GM12892 (cell line): ENCODE data around the gene CASP9.
"Not testable (repeated sequence)": the region's sequence is repeated elsewhere in the genome, so short reads cannot be mapped to it uniquely, and the experiment has no call there.

Experiments
- DNase-seq: peaks from one replicate; pipeline ENCODE4 v3.0.0; 2011; ENCODE audit not compliant: insufficient read length
- FAIRE-seq: peaks from 2 replicates; lab custom pipeline; 2011; peaks lifted over from hg19 to GRCh38; lab: Jason Lieb, UNC
- POLR2A ChIP-seq: IDR thresholded peaks from 2 replicates; pipeline ENCODE4 v1.6.1; 2011; ENCODE audit warnings: low read depth, low read length, control low read depth
- POLR2AphosphoS5 ChIP-seq: IDR thresholded peaks from 2 replicates; pipeline ENCODE4 v1.6.1; 2011; ENCODE audit warnings: low read depth, low read length, control low read depth
- TAF1 ChIP-seq: IDR thresholded peaks from 2 replicates; pipeline ENCODE4 v1.6.1; 2011; ENCODE audit warnings: low read depth, mild to moderate bottlenecking, control low read depth, low read length, borderline replicate concordance

CASP9 gene

DNA sequence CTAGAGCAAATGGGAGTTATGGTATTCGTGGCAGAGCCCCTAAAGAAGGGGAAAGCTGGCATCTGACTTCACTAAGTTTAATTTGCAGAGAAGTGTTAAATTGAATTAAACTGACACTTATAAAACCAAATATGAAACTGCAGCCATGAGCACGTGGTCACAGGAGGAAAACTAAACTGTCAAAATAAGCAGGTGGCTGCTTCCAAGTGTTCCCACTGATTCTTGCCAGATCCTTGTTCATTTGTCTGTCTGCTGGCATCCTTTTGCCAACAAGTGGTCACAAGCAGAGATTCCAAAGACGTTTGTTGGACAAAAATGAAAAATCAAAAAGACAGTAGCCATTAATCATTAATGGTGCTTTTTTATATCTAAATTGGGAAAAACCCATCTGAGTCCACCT is 54.7 kb downstream of the CASP9 start:
- TF ChIP-seq POLR2AphosphoS5 (no peak), TAF1 (no peak), POLR2A (no peak)
- FAIRE-seq (peak; percentile 70), DNase-seq (no peak)

DNA sequence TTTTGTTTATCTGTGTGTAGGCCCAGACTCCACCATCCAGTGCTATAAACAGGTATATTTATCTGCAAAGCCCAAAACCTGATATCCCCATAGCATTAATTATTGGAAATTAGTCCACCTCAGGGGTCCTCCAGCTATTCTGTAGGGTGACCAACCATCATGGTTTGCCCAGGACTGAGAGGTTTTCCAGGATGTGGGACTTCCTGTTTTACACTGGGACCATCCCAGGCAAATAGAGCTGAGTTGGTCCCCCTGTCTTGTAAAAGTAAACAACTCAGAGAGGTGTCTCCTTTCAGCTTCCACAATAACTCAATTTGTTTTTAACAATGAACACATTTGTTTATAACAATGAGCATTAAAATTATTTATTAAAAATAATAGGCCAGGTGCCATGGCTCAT is 55.9 kb downstream of the CASP9 start:
- FAIRE-seq = no peak
- TF ChIP-seq TAF1 (no peak), POLR2A (no peak), POLR2AphosphoS5 (no peak)
- DNase-seq = no peak

DNA sequence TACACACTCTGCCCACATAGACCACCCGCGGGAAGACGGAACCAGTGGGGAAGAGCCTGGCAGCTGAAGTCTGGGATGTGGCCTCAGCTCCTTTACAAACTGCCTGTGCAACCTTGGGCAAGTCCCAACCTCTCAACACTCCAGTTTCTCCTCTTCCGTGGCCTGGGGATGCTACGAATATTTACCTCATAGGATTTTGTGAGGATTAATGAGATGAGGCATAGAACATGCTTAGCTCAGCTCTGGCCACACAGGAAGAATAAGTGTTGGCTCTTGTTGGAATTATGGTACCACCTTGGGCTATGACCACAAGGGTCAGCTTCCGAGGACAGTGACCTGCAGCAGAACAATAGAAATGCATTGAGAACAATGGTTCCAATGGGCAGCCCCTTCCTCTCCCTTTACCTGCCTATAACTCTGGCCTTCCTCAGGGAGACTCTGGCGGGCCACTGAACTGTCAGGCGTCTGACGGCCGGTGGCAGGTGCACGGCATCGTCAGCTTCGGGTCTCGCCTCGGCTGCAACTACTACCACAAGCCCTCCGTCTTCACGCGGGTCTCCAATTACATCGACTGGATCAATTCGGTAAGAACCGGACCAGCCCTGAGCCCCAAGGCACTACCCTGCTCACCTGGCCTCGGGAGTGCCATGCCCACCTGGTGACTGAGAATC is 56.9 kb downstream of the CASP9 start:
- FAIRE-seq = not testable (repeated sequence)

DNA sequence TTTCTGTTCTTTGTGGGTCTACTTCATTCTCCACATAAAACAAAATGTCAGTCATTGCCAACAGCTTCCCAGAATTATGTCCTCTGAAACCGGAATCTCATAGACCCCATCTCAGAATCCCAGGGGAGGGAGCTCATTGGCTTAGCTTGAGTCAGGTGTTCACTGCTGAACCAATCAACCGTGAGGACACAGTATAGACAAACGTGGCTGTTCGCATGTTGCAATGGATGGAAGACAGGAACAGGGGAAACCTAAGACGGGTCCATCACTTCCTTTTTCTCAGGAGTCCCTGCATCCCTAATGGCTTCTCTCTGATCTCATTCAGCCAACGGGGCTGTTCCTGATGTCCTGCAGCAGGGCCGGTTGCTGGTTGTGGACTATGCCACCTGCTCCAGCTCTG is 58.3 kb downstream of the CASP9 start:
- FAIRE-seq = no peak
- no peak for DNase-seq
- TF ChIP-seq POLR2A = no peak
- no peak for TF ChIP-seq POLR2AphosphoS5
- no peak for TF ChIP-seq TAF1

More for the DNA sequence above, 56.9 kb downstream of the CASP9 start:
- DNase-seq = not testable (repeated sequence)

DNA sequence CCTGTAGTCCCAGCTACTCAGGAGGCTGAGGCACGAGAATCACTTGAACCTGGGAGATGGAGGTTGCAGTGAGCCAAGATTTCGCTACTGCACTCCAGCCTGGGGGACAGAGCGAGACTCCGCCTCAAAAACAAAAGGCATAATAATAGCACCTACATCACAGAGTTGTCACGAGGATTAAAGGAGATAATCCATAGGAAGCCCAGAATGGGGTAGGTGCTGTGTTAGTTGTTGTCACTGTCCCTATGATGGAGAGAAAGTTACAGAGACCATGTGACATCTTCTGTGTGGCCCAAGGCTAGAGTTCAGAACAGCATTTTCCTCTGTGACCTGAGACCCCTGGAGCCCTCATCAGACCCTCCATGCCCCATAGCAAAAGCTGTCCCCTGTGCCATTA is 60.1 kb downstream of the CASP9 start:
- FAIRE-seq, DNase-seq: not testable (repeated sequence)

DNA sequence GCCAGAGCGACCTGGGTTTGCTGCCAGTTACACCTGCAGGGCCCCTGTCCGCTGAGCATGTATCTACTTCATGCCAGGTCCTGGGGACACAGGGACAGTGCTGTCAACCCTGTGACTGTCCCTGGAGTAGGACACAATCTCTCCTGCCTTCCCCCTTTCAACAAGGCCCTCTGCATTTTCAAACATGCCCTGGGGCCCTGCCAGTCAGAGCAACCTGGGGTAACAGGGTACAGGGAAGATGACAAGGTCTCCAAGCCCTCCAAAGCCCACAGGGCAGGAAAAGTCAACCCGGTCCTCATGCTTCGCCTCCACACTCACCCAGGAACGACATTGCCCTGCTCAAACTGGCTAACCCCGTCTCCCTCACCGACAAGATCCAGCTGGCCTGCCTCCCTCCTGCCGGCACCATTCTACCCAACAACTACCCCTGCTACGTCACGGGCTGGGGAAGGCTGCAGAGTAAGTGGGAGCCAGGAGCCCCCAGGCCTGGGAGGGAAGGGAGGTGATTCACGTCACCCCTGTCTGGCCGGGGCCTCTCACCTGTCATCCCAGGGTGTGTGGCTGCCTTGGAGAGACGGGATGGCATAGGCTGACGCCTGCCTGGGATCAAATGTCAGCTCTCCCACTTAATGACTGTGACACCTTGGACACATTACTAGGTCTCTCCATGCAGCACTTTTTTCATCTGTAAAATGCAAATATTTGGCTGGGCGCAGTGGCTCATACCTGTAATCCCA is 60.8 kb downstream of the CASP9 start:
- DNase-seq, FAIRE-seq: not testable (repeated sequence)

DNA sequence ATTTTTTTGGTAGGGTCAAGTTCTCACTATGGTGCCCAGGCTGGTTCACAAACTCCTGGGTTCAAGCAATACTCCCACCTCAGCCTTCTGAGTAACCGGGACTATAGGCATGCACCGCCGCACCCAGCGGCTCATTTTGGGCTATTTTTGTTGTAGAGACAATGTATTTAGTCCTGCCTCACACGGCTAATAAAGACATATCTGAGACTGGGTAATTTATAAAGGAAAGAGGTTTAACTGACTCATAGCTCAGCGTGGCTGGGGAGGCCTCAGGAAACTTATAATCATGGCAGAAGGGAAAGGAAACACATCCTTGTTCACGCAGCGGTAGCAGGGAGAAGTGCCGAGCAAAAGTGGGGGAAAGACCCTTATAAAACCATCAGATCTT is 63.3 kb downstream of the CASP9 start:
- no peak for TF ChIP-seq POLR2AphosphoS5
- no peak for TF ChIP-seq POLR2A
- no peak for TF ChIP-seq TAF1
- no peak for FAIRE-seq
- DNase-seq = no peak

DNA sequence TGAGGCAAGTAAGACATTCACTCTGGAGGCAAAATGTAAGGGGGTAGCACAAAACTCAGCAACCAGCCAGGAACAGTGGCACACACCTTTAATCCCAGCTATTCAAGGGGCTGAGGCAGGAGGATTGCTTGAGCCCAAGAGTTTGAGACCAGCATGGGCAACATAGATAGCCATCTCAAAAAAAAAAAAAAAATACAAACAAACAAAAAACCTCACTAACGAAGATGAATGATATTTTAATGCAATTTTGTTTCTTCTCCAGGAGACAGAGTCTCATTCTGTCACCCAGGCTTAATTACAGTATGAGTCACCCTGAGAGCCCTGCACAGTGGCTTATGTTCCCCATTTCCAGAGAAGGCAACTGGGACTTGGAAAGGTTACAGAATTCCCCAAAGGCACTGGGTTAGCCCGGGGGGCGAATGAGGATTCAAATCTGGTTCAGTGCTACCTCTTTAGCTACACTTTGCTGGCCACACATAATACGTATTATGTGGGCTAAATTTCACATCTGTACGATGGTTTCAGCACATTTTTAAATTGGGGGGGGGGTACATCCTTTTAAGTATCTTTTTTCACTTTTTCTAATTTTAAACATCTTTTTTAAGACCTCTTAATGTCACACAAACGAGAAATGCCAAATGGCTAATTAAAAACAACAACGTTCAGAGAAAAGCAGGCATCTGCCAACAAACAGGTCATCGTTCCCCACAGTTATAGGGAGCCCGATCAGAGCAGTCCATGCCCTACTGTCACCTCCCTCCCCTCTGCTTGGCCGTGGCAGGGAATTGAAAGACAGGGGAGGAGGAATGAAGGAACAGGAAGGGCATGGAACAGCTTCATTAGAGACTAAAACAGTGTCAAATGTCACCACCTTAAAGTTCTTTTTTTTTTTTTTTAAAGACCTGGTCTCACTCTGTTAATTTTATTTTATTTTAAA is 64.0 kb downstream of the CASP9 start:
- no peak for TF ChIP-seq POLR2A
- TF ChIP-seq TAF1 = no peak
- TF ChIP-seq POLR2AphosphoS5 = no peak
- DNase-seq = no peak
- no peak for FAIRE-seq

DNA sequence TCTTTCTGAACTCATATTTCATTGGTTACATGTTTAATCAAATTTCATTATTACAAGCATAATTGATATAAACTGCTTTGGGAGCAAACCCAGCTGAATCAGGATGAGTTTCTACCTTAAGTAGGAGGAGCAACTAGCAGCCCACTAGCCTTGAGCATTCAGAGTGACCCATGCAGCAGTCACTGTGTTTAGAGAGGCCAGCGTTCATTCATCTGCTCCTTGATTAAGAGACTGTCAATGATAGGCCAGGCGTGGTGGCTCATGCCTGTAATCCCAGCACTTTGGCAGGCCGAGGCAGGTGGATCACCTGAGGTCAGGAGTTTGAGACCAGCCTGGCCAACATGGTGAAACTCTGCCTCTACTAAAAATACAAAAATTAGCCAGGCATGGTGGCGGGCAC is 65.6 kb downstream of the CASP9 start:
- DNase-seq, FAIRE-seq: not testable (repeated sequence)

DNA sequence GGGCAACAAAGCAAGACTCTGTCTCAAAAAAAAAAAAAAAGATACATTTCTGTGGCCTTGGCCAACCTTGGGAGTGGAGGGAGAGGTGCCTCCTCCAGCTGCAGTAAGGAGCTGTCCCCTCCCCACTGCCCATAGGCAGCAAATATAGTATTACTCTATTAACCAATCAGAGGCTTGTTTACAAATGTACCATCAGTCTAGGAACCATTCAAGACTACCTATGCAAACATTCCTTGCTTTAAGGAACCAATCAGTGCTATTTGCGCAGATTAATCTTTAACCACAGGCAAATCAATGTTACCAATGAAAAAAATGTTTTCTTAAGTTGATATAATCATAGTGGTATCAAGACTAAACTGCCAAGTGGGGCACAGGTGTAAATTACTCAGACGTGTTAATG is 66.4 kb downstream of the CASP9 start:
- FAIRE-seq (no peak), DNase-seq (no peak)
- TF ChIP-seq POLR2A (no peak), POLR2AphosphoS5 (no peak), TAF1 (no peak)

DNA sequence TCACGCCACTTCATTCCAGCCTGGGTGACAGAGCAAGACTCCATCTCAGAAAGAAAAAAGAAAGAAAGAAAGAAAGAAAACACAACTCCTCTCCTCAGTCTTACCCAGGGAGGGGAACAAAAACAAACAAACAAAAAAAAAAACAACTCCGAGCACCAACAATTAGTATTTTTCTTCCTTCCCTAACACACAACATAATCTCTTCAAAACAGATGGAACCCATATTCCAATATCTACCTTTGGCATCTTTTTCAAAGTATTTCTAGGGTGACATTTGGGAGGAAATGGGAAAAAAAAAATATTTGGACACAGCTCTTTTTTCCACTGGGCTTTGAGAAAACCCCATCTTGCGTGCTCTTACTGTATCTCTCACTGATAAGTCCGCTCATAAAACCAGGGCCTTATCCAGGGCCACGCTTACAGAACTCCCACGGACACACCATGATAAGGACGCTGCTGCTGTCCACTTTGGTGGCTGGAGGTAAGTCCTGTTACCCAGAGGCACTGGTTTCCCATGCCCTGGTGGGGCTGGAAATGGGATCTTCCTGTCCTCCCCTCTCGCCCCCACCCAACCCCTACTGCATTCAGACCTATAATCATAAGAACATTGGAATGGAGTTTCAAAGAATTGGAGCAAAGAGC is 67.6 kb downstream of the CASP9 start, which contains the start of gene CELA2A:
Gene CELA2A, plus strand, starts transcription at position 420 of the 642 bp plus-strand sequence. Its CDS starts 22 bp downstream, at position 442.
- TF ChIP-seq POLR2A = no peak
- DNase-seq = no peak
- FAIRE-seq = no peak

DNA sequence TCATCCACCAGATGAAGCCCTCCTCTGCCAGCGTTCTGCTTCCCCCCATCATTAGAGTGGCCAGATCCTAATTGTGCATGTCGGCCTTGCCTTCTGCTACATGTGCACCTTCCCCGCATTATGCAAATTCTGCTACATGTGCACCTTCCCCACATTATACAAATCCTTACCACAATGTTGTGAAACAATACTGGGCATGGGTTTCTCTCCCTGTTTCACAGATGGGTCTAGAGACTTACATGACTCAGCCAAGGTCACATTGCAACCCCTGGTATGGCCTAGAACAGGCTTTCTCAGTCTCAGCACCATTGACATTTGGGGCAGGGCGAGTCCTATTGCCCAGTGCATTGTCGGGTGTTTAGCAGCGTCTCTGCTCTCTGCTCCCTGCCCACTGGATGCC is 68.5 kb downstream of the CASP9 start:
- TF ChIP-seq POLR2AphosphoS5 (no peak), TAF1 (no peak), POLR2A (no peak)
- DNase-seq (no peak), FAIRE-seq (no peak)
